Pancreas (tissue), 10 donors: Measurements from ENCODE around the gene CRYBG3. TPM values are rescaled to one million over a fixed set of nuclear protein-coding genes. Genes with fewer than 3 reads are reported as not detected.
A peak's percentile ranks its signal among the peaks of the same experiment; 100 is the strongest.

ENCODE experiments used
- ATAC-seq, 4 donors: fragments of 200-7000 bp; cut with Tn5 transposase; one replicate each; pipeline versions ENCODE4 v1.8.0 to v1.9.1; 2020; ENCODE audit warnings: mild to moderate bottlenecking in 4 of 4, moderate library complexity in 4 of 4
- DNase-seq, 6 donors: peaks; one replicate each; pipeline ENCODE4 v3.0.0-alpha.2; 2020
- FAIRE-seq: peaks from 2 replicates; lab custom pipeline; 2012; peaks lifted over from hg19 to GRCh38; lab: Jason Lieb, UNC
- H3K27ac ChIP-seq, 4 donors: fragments of 200-600 bp; sonication (generic); 1 replicate in 3 of 4; 2 replicates in 1 of 4; pipeline versions ENCODE4 v1.5.0 to v1.8.0; 2020
- H3K27me3 ChIP-seq, 4 donors: fragments of 200-600 bp; one replicate each; pipeline ENCODE4 v1.8.0; 2021
- H3K36me3 ChIP-seq, 3 donors: fragments of 200-600 bp; sonication (generic) in 1 of 3; one replicate each; pipeline versions ENCODE4 v1.5.0 to v1.8.0; 2020 to 2021
- H3K4me1 ChIP-seq, 3 donors: fragments of 200-600 bp; one replicate each; pipeline ENCODE4 v1.8.0; 2021
- H3K4me3 ChIP-seq, 4 donors: fragments of 200-600 bp; sonication (generic) in 2 of 4; one replicate each; pipeline versions ENCODE4 v1.5.0 to v1.8.0; 2020 to 2021
- H3K9me3 ChIP-seq, 4 donors: fragments of 200-600 bp; one replicate each; pipeline ENCODE4 v1.8.0; 2021
- CTCF ChIP-seq, 4 donors: fragments of 200-600 bp; sonication (generic) in 3 of 4; IDR thresholded peaks; one replicate each; pipeline versions ENCODE4 v1.5.0 to v1.8.0; 2021; ENCODE audit warnings: antibody characterized with exemption in 4 of 4
- WGBS, 2 donors: extraction: QIAGEN DNeasy Blood & Tissue Kit; methylation state at CpG; one replicate each; pipeline ENCODE4 v1.1.7; 2013; 5-methylcytosine and 5-hydroxymethylcytosine counted together
- intact Hi-C, 3 donors: fragments of 100-400 bp; cut with DNase I; formaldehyde crosslinking; loops; one replicate each; pipeline versions ENCODE4 v1.11.1 to v1.14.2; 2022
- polyA plus RNA-seq, 2 donors: library from polyadenylated mRNA; stranded (reverse); fragments of 200-250 nt; gene quantifications; one replicate each; pipeline ENCODE4 v1.2.3, GENCODE V29; 2013
- total RNA-seq, 6 donors: library from RNA; stranded (reverse); fragmentation: NEBNext Ultra II Directional in 4 of 6; extraction: Animal tissue kit (Norgen Biotek cat#: 25700) in 4 of 6; gene quantifications; one replicate each; pipeline versions ENCODE4 v1.2.1 to v1.2.4, GENCODE V29; 2021 to 2023
- donor health status: healthy with polysubstance abuse.
- donor health status: DM: no; HTN: no; CAD: no; lungs with moderate emphysema.
- donor health status: DM: no; HTN: no; CAD: no.
- donor health status: control.
- donor health status: control.
- donor health status: Bipolar disorder and iron deficiency.
- donor health status: DM: yes; HTN: yes; CAD: no.
- donor health status: DM: no; HTN: no; CAD: no.
- donor health status: DM: no; HTN: no; CAD: no.
- donor health status: DM: yes; HTN: yes; CAD: no.

The CRYBG3 gene
- total and polyA plus RNA-seq, 8 donors, result 3.1 to 15.2 (median 10.2) TPM

- 74 to 81% methylated on average over 5 of the region's 5 CpGs for WGBS, 2 donors
- intact Hi-C loops, result no loop called here
- H3K27me3 ChIP-seq, result no peaks in the 10 kb centered on the region
- DNase-seq, result no peak
- peaks cover 0 to 59% (median 35%) of the 10 kb centered on the region in 3 donors for H3K36me3 ChIP-seq
- ATAC-seq, result peak in 1 of 4 donors; percentile 35
- no peaks in the 10 kb centered on the region for H3K4me1 ChIP-seq
- H3K4me3 ChIP-seq, result no peak overlapping the region
- no peak overlapping the region for H3K27ac ChIP-seq
- TF ChIP-seq CTCF (IDR thresholded peaks at IDR 0.05), result no peak
- FAIRE-seq, result no peak
- no peaks in the 10 kb centered on the region for H3K9me3 ChIP-seq
Observed at GRCh38 chr3:97948351-97949109, 126.7 kb downstream of the CRYBG3 start.

- WGBS, 2 donors, result 96 to 98% methylated on average over 2 of the region's 2 CpGs
- Histone ChIP-seq H3K9me3 (no peaks in the 10 kb centered on the region), H3K27ac (no peak overlapping the region), H3K4me3 (no peak overlapping the region), H3K36me3 (peaks cover 0 to 61% (median 38%) of the 10 kb centered on the region in 3 donors), H3K4me1 (no peaks in the 10 kb centered on the region), H3K27me3 (no peaks in the 10 kb centered on the region)
- no peak for FAIRE-seq
- intact Hi-C loops, result no loop called here
- TF ChIP-seq CTCF (IDR thresholded peaks at IDR 0.05), result no peak
- no peak for DNase-seq
- no peak for ATAC-seq
Observed at GRCh38 chr3:97949110-97949485, 127.3 kb downstream of the CRYBG3 start.

GRCh38 chr3:97949743-97950142, 127.9 kb downstream of the CRYBG3 start:
- no peaks in the 10 kb centered on the region for H3K9me3 ChIP-seq
- H3K27ac ChIP-seq, result no peak overlapping the region
- intact Hi-C loops, result no loop called here
- no peaks in the 10 kb centered on the region for H3K4me1 ChIP-seq
- no peak for TF ChIP-seq CTCF (IDR thresholded peaks at IDR 0.05)
- no peak for FAIRE-seq
- no peak overlapping the region for H3K4me3 ChIP-seq
- 85 to 86% methylated on average over 5 of the region's 5 CpGs for WGBS, 2 donors
- no peak for ATAC-seq
- H3K36me3 ChIP-seq, result peaks cover 0 to 61% (median 37%) of the 10 kb centered on the region in 3 donors
- no peaks in the 10 kb centered on the region for H3K27me3 ChIP-seq
- no peak for DNase-seq

- Histone ChIP-seq H3K4me3 (no peak overlapping the region), H3K9me3 (no peaks in the 10 kb centered on the region), H3K36me3 (peaks cover 0 to 56% (median 31%) of the 10 kb centered on the region in 3 donors), H3K27ac (no peak overlapping the region), H3K4me1 (no peaks in the 10 kb centered on the region), H3K27me3 (no peaks in the 10 kb centered on the region)
- WGBS, 2 donors, result 84 to 93% methylated on average over 3 of the region's 3 CpGs
- DNase-seq (no peak), ATAC-seq (no peak), FAIRE-seq (no peak)
- no peak for TF ChIP-seq CTCF (IDR thresholded peaks at IDR 0.05)
- intact Hi-C loops, result no loop called here
Observed at GRCh38 chr3:97950360-97950759, 128.5 kb downstream of the CRYBG3 start.

GRCh38 chr3:97952280-97952679, 130.5 kb downstream of the CRYBG3 start:
- TF ChIP-seq CTCF (IDR thresholded peaks at IDR 0.05), result no peak
- DNase-seq (no peak), ATAC-seq (peak in 2 of 4 donors; percentile 37 to 61), FAIRE-seq (no peak)
- WGBS, 2 donors, result 87 to 89% methylated on average over 3 of the region's 3 CpGs
- intact Hi-C loops, result no loop called here
- Histone ChIP-seq H3K9me3 (no peaks in the 10 kb centered on the region), H3K27me3 (no peaks in the 10 kb centered on the region), H3K27ac (no peak overlapping the region), H3K36me3 (peaks cover 0 to 54% (median 16%) of the 10 kb centered on the region in 3 donors), H3K4me3 (no peak overlapping the region), H3K4me1 (no peaks in the 10 kb centered on the region)
